ENCODE data around the gene HMCN2.
"Not testable (repeated sequence)": the region's sequence is repeated elsewhere in the genome, so short reads cannot be mapped to it uniquely, and the experiment has no call there.

HMCN2 gene

GRCh38 chr9:130433168-130433946, 167.8 kb downstream of the HMCN2 start:
- DNase-seq (ENCODE audit: low read depth): peak; percentile 23

GRCh38 chr9:130433947-130434262, 168.3 kb downstream of the HMCN2 start:
- DNase-seq (ENCODE audit: low read depth): no peak

DNA sequence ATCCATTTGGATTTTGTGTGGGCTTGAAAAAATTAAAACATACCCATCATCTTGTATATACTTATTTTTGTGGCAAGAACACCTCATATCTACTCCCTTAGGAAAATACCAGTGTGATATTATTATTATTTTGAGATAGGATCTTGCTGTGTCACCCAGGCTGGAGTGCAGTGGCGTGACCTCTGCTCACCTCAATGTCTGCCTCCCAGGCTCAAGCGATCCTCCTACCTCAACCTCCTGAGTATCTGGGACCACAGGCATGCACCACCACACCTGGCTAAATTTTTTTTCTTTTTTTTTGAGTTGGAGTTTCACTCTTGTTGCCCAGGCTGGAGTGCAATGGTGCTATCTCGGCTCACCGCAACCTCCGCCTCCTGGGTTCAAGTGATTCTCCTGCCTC, 169.1 kb downstream of the HMCN2 start:
- DNase-seq (ENCODE audit: low read depth): not testable (repeated sequence)

DNA sequence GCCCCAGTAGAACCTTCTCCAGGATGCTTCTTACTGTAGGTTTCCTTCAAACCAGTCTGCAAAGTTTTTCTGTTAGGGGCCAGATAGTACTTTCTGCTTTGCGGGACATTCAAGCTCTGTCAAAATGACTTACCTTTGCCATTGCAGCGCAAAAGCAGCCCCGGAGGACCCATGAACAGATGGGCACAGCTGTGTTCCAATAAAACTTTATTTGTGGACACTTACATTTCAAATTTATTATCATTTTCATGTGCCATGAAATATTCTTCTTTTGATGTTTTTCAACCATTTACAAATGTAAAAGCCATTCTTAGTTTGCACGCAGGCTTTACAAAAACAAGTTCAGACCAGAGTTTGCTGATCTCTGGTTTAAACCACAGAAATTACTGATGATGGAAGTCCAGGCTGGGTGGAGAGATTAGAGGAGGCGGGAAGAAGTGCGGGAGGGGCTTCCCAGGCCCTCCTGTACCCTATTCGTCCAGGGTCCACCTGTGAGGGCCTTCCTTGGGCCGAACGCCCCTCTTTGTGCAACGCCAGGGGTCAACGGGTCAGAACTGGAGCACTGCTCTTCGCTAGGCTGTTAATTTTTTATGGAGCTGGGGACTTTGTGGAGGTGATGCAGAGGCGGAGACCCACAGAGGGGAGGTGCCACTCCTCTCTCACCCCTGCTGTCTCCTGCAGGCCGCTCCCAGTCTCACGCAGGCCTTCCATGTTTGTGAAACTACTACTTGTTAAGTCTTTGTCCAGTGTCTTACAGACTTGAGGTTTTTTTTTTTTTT, 171.6 kb downstream of the HMCN2 start:
- no peak for DNase-seq (ENCODE audit: low read depth)

- no peak for DNase-seq (ENCODE audit: low read depth)
Observed at GRCh38 chr9:130438382-130438981, 172.9 kb downstream of the HMCN2 start.

GRCh38 chr9:130441031-130441430, 175.5 kb downstream of the HMCN2 start:
- DNase-seq (ENCODE audit: low read depth): no peak

GRCh38 chr9:130442746-130443455, 177.3 kb downstream of the HMCN2 start:
- no peak for DNase-seq (ENCODE audit: low read depth)

- no peak for DNase-seq (ENCODE audit: low read depth)
Observed at GRCh38 chr9:130443456-130443801, 177.9 kb downstream of the HMCN2 start.

GRCh38 chr9:130443840-130444492, 178.4 kb downstream of the HMCN2 start:
- DNase-seq (ENCODE audit: low read depth): no peak

DNA sequence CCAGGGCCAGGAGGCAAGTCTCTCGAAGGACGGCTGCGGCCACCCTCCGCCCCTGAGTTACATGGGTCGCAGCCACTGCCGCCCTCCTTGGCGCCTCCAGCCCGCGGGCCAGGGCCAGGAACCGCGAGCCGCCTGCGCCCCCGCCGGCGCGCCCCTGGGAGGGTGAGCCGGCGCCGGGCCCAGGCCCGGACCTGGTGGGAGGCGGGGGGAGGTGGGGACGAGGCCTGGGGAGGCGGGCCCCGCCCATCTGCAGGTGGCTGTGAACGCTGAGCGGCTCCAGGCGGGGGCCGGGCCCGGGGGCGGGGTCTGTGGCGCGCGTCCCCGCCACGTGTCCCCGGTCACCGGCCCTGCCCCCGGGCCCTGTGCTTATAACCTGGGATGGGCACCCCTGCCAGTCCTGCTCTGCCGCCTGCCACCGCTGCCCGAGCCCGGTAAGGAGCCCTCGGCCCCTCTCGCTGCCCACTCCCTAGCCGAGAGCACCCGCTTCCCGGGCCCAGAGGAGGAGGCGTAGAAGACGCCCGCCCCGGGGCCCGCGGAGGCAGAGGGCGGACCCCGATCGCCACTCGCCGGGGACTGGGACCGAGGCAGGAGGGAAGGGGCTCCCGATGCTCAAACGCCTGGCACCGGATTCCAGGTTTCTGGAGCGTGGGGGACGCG, 179.1 kb downstream of the HMCN2 start, which contains the start of gene ASS1:
Gene ASS1, plus strand, starts transcription at position 397 of the 657 bp plus-strand sequence. CDS start 7,268 bp downstream, outside the sequence.
- DNase-seq (ENCODE audit: low read depth): peak; percentile 23

DNA sequence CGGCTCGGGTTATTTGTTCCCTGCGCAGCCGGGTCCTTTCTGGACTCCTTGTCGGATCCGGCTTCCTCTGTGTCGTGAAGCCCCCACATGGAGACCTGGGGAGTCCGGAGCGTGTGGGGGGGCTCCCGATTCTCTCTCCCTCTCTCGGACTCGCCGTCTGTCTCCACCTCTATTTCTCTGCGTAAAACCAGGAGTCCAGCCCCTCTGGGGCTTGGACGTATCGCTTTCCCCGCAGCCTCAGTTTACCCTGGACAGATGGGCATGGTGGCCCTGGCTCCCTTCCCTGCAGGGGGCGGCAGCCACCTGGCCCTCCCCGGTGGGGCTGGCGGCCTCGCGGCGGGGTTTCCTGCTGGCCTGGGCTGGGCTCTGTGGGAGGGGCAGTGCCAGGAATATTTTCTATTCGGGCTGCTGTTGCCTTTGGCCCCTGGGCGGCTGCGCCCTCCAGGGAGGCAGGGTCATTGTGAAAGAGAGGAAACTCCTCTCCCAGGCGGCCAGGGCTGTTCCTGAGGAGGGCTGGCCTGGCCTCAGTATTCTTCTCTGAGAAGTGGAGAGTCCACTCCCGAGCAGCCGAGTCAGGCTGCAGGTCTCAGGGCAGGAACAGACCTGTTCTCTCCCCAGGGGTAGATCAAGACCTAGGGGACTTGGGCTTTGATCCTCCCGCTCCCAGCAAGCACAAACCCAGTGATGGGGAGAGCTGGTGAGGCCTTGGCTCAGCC, 179.9 kb downstream of the HMCN2 start:
- no peak for DNase-seq (ENCODE audit: low read depth)

GRCh38 chr9:130446101-130446861, 180.7 kb downstream of the HMCN2 start:
- no peak for DNase-seq (ENCODE audit: low read depth)

DNA sequence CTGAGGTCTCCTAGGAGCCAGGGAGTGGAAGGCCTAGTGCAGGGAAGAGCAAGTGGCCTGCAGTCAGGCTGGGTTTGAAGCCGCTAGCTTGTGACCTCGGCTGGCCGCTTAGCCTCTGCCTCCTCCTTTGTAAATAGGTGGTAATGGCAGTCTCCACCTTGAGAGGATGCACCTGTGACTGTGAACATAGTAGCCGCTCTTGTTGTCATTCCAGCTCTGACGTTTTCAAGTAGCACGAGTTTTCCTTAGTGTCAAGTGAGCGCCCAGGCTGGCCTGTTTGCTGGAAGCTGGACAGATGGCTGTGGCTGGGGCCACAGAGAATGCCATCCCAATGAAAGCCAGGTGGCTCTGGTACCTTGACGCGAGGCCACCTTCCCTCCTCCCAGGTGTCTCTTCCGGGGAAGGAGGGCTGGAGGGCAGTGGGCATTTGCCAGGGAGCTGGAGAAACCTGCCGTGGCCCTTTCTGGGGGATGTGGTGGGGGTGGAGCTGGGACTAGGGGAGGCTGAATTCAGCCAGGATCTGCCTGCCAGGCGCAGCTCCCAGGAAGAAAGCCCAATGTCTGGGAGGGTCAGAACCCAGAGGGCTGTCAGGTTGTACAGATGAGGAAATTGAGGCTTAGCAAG, 181.7 kb downstream of the HMCN2 start:
- no peak for DNase-seq (ENCODE audit: low read depth)

GRCh38 chr9:130448035-130448624, 182.6 kb downstream of the HMCN2 start:
- DNase-seq (ENCODE audit: low read depth): no peak

DNA sequence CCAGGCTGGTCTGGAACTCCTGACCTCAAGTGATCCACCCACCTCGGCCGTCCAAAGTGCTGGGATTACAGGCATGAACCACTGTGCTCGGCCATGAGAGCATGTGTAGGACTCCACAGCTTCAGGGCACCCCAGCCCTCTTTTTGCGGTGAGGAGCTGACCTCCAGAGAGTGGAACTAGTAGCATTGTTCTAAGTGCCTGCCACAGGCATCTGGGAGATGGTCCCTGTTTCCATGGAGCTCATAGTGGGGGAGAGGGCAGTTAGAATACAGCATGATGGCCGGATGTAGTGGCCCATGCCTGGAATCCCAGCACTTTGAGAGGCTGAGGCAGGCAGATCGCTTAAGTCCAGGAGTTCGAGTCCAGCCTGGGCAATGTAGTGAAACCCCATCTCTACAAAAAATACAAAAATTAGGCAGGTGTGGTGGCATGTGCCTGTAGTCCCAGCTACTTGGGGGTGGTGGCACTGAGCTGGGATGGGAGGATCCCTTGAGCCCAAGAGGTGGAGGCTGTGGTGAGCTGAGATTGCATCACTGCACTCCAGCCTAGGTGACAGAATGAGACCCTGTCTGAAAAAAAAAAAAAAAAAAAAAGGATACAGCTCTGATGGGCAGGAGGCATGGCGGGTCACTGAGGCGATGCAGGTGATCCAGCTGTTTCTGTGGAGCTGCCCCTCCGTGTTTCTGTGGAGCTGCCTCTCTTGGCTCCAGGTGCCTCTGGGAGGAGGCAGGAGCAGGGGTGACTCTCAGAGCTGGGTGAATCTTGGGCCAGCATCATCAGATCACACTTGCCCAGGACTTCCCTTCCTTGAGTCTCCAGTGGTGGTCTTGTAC, 183.4 kb downstream of the HMCN2 start:
- DNase-seq (ENCODE audit: low read depth): no peak

GRCh38 chr9:130450344-130451003, 184.9 kb downstream of the HMCN2 start:
- DNase-seq (ENCODE audit: low read depth): no peak

- no peak for DNase-seq (ENCODE audit: low read depth)
Observed at GRCh38 chr9:130451004-130451390, 185.4 kb downstream of the HMCN2 start.
